Fibroblast of skin of abdomen (primary cell): ENCODE measurements around the gene C2.
"Not testable (repeated sequence)": the region's sequence is repeated elsewhere in the genome, so short reads cannot be mapped to it uniquely, and the experiment has no call there.

Experiments
- DNase-seq: peaks from one replicate; pipeline ENCODE4 v3.0.0-alpha.2; 2013

C2 gene

DNA sequence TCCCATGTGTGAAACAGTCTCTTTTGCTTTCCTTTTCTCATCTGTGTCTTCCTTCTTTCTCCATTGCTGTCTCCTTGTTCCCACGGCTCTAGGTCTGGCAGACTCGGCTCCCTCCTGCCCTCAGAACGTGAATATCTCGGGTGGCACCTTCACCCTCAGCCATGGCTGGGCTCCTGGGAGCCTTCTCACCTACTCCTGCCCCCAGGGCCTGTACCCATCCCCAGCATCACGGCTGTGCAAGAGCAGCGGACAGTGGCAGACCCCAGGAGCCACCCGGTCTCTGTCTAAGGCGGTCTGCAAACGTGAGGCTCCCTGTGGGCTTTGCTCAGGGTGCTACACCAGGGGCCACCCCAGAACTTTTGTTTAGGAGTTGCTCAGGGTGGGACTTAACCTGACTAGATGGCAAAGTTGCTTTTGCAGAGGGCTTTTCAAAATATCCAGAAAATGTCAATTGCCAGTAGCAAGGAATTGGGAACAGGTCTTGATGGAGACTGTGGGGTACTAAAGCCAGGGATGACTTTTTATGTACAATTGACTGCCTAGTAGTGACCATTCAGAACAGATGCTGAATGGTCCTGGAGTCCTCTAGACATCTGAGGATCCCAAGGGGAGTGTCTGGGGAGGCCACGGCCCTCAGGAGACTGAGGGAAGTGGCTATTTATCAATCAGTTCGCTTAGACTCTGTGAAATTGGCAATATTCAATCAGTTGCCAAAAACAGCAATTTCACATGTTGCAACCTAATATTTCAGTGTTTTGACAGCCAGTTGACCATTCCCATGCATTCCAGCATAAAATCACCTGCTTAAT lies 550 bp downstream of the C2 start:
- no peak for DNase-seq

DNA sequence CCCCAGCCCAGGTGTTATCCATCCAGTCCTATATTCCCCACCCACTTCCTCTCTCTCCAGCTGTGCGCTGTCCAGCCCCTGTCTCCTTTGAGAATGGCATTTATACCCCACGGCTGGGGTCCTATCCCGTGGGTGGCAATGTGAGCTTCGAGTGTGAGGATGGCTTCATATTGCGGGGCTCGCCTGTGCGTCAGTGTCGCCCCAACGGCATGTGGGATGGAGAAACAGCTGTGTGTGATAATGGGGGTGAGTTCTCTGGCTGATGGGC lies 1.1 kb downstream of the C2 start:
- no peak for DNase-seq

DNA sequence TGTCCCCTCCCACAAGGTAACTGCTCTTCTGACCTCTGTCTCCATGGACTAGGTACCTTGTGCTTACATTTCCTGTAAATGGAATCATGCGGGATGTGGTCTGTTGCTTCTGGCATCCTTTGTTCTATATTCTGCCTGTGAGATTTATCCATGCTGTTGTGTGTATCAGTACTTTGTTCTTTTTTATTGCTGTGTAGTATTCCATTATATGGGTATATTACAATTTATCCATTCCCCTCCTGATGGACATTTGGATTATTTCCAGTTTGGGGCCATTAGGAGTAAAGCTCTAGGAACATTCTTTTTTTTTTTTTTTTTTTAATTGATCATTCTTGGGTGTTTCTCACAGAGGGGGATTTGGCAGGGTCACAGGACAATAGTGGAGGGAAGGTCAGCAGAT lies 3.4 kb downstream of the C2 start:
- DNase-seq: no peak

DNA sequence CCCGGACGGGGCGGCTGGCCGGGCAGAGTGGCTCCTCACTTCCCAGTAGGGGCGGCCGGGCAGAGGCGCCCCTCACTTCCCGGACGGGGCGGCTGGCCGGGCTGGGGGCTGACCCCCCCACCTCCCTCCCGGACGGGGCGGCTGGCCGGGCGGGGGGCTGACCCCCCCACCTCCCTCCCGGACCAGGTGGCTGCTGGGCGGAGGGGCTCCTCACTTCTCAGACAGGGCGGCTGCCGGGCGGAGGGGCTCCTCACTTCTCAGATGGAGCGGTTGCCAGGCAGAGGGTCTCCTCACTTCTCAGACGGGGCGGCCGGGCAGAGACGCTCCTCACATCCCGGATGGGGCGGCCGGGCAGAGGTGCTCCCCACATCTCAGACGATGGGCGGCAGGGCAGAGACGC lies 4.6 kb downstream of the C2 start:
- DNase-seq: not testable (repeated sequence)

DNA sequence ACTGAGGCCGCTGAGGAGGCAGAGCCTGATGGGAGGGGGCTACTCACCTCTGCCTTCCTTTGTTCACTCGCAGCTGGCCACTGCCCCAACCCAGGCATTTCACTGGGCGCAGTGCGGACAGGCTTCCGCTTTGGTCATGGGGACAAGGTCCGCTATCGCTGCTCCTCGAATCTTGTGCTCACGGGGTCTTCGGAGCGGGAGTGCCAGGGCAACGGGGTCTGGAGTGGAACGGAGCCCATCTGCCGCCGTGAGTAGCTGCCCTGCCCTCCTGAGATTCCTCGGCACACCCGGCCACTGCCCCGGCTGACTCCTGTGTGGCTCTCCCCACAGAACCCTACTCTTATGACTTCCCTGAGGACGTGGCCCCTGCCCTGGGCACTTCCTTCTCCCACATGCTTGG lies 6.0 kb downstream of the C2 start:
- DNase-seq: no peak

DNA sequence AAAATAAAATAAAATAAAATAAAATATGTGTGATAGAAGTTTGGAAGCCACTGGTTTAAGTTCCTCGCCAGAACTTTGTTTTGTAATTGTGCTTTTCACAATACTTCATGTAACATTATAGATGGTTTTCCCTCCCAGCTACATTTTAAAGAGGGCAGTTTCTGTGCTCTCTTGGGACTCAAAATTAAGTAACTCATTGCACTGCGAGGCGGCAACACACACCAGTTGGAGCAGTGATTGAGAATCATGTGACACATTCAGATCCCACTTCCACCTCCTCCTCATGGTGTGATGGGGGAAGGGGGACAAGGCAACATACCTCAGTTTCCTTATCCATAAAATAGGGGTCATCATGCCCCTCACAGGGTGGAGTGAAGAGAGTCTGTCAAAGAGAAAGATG lies 7.5 kb downstream of the C2 start:
- no peak for DNase-seq

DNA sequence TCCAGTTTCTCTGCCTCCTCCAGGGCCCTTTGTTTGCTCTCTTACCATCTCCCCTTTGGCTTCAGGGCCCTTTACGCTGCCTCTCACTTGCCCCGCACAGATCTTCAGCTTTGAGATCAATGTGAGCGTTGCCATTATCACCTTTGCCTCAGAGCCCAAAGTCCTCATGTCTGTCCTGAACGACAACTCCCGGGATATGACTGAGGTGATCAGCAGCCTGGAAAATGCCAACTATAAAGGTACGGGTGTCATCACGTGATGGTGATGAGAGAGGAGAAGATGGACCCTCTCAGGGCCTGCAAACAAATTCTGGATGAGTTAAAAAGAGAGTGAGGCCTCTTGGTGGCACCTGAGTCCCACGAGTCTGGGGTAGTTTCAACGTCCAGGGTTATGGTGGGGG lies 8.3 kb downstream of the C2 start:
- DNase-seq: no peak

DNA sequence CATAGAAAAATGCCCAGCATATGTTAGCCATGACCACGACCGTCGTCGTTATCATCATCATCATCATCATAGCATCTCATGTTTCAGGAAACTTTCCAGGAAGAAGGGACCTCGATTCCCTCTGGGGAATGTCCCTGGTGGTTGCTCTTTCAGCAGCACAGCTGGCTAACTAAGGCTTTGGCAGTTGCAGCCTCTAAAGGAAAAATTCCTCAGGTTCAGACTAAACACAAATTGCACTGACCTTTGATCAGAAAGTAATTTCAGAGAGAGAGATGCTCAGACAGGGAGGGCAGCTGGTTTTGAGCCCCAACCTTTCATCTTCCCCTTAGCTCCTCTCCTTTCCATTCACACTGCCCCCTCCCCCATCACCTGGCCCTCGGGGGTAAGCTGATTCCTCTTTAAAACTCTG lies 12.7 kb downstream of the C2 start:
- DNase-seq: peak; percentile 29

DNA sequence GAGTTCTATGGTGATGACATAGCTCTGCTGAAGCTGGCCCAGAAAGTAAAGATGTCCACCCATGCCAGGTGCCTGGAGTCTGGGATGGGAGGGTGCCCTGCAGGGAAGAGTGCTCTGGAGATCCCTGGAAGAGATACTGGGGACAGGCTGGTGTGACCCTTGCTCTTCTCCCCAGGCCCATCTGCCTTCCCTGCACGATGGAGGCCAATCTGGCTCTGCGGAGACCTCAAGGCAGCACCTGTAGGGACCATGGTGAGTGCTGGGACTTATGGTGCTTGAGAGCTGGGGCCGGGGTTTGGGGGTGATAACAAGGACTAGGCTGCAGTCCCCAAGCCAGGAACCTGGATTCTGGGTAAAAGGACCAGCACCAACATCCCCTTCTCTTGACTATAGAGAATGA lies 16.2 kb downstream of the C2 start:
- DNase-seq: no peak

DNA sequence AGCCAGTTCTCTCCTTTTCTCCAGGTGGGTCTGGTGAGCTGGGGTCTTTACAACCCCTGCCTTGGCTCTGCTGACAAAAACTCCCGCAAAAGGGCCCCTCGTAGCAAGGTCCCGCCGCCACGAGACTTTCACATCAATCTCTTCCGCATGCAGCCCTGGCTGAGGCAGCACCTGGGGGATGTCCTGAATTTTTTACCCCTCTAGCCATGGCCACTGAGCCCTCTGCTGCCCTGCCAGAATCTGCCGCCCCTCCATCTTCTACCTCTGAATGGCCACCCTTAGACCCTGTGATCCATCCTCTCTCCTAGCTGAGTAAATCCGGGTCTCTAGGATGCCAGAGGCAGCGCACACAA lies 17.6 kb downstream of the C2 start:
- no peak for DNase-seq

DNA sequence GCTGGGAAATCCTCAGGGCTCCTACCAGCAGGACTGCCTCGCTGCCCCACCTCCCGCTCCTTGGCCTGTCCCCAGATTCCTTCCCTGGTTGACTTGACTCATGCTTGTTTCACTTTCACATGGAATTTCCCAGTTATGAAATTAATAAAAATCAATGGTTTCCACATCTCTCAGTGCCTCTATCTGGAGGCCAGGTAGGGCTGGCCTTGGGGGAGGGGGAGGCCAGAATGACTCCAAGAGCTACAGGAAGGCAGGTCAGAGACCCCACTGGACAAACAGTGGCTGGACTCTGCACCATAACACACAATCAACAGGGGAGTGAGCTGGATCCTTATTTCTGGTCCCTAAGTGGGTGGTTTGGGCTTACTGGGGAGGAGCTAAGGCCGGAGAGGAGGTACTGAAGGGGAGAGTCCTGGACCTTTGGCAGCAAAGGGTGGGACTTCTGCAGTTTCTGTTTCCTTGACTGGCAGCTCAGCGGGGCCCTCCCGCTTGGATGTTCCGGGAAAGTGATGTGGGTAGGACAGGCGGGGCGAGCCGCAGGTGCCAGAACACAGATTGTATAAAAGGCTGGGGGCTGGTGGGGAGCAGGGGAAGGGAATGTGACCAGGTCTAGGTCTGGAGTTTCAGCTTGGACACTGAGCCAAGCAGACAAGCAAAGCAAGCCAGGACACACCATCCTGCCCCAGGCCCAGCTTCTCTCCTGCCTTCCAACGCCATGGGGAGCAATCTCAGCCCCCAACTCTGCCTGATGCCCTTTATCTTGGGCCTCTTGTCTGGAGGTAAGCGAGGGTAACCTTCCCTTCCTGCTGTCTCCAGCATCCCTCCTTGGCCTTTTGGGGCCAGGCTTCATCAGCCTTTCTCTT lies 18.2 kb downstream of the C2 start, which contains the start of gene CFB:
TSS of gene CFB (plus strand) at position 589 of the 863 bp plus-strand sequence. CDS start at position 716, 127 bp downstream.
- peak; percentile 80 for DNase-seq

DNA sequence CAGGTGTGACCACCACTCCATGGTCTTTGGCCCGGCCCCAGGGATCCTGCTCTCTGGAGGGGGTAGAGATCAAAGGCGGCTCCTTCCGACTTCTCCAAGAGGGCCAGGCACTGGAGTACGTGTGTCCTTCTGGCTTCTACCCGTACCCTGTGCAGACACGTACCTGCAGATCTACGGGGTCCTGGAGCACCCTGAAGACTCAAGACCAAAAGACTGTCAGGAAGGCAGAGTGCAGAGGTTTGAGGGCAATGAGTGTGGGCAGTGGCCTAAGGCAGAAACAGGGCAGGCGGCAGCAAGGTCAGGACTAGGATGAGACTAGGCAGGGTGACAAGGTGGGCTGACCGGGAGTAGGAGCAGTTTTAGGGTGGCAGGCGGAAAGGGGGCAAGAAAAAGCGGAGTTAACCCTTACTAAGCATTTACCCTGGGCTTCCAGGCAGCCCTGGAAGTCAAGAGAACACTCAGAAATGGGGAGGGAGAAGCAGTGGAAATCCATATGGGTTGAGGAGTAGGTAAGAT lies 18.9 kb downstream of the C2 start:
- DNase-seq: no peak

DNA sequence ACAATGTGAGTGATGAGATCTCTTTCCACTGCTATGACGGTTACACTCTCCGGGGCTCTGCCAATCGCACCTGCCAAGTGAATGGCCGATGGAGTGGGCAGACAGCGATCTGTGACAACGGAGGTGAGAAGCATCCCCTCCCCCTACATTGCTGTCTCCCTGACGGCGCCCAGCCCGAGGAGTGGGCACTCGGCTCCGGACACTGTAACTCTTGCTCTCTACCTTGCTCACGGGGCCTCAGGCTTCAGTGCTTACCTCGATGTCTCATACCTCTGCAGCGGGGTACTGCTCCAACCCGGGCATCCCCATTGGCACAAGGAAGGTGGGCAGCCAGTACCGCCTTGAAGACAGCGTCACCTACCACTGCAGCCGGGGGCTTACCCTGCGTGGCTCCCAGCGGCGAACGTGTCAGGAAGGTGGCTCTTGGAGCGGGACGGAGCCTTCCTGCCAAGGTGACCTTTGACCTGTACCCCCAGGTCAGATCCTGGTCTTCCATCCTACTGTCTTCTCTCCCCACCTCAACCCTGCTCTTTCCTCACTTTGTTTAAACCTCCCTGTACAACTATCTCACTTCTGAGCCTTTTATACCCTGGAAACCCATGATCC lies 19.7 kb downstream of the C2 start:
- no peak for DNase-seq

DNA sequence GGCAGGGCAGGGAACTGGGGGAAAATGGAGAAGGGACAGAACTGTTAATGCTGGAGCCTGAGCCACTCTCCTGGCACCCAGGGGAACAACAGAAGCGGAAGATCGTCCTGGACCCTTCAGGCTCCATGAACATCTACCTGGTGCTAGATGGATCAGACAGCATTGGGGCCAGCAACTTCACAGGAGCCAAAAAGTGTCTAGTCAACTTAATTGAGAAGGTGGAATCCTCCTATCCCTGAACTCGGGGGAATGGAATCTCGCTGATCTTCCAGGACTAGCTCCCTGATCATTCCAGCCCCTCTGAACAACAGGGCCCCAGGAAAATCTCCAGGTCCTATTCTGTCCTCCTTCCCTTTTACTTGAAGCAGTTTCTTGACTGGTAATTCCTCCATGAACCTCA lies 20.3 kb downstream of the C2 start:
- DNase-seq: no peak

DNA sequence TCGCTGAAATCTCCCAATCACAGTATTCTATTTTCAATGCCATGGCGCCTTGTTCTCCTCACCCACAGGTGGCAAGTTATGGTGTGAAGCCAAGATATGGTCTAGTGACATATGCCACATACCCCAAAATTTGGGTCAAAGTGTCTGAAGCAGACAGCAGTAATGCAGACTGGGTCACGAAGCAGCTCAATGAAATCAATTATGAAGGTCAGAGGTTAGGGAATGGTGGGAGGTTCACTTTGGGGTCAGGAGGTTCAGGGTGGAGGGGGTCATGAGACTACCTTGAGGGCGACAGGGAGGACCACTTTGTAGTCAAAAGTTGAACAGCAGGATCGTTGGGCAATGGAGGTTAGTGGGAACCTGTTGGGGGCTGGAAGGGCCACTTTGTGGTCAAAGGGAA lies 20.8 kb downstream of the C2 start:
- no peak for DNase-seq

DNA sequence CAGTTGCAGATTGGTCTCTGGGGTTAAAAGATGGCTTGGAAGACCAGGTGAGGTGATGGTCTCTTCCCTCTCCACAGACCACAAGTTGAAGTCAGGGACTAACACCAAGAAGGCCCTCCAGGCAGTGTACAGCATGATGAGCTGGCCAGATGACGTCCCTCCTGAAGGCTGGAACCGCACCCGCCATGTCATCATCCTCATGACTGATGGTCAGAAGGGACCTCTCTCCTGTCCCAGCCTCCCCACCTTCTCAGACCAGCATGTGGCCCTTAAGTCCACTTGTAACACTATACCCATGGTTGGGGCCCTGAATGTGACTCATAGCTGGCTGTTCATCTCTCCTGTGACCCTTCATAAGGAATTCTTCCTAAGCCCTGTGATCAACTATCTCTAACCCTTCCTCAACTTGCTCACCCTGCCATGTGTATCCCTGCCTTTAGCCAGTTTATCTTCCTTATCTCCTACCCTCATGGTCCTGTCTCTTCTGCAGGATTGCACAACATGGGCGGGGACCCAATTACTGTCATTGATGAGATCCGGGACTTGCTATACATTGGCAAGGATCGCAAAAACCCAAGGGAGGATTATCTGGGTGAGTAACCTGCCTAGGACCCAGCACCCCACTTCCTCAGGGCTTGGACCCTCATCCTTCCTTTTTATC lies 21.4 kb downstream of the C2 start:
- DNase-seq: no peak

DNA sequence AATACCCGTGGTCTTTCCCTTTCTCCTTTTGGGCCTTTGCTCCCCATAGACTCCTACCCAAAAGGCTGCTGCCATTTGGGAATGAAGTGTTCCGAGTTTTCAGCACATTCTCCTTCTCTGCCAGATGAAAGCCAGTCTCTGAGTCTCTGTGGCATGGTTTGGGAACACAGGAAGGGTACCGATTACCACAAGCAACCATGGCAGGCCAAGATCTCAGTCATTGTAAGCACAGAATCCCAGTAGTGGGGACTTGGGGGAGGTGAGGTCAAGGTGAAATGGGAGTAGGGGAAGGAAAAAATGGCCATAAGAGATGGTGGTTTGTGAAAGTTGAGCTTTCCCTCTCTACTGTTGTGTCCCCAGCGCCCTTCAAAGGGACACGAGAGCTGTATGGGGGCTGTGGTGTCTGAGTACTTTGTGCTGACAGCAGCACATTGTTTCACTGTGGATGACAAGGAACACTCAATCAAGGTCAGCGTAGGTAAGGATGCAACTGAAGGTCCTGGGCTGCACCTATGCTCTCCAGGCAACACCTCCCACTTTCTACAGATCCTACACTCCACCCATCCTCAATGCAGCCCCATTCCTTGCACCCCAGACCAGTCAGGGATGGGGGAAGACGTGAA lies 22.5 kb downstream of the C2 start:
- DNase-seq: no peak

DNA sequence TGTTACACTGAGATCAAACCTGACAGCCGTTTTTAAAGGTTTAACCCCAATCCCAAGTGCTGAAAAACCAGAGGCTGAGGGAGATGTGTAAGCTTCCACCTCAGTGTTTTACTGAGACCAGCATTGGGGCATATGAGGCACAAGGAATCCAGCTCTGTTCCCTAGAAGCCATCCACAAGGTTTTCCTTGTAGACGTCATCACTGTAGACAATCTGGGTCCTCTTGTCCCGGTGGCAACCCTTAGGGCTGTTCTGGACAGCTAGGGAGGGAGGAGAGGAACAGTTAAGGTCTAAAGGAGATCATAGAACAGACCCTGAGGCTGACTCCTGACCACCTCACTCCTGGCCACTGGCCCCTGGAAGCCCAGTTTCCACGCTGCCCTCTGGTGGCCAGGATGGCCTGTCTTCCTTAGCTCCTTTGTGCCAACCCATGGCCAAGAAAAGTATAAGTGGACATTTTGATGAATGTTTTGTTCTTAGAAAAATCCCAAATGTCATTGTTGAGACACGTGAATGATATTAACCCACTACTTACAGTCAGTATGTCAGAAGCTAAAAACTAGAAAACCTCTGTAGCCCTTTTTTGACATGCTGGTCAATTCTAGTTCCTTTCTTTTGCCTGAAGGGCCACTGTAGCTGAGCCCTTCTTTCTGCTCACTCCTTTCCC lies 24.8 kb downstream of the C2 start:
- DNase-seq: peak; percentile 53

DNA sequence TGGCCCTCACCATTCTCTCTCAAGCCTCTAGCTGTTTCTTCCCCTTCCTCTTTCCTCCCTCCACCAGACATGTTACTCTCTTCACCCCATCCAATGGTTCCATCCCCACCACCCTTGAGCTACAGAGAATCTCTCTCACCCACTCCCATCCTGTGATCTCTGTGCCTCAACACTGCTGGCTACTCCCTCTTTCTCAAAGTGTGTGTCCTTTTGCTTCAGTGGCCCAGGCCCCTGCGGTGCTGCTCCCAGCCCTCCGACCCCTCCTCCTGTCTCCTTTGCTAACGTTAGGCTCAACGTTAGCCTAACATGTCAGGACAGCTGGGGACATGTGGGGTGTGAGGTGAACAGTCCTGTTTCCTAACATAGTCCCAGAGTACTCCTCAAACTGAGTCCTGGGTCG lies 25.4 kb downstream of the C2 start:
- no peak for DNase-seq

DNA sequence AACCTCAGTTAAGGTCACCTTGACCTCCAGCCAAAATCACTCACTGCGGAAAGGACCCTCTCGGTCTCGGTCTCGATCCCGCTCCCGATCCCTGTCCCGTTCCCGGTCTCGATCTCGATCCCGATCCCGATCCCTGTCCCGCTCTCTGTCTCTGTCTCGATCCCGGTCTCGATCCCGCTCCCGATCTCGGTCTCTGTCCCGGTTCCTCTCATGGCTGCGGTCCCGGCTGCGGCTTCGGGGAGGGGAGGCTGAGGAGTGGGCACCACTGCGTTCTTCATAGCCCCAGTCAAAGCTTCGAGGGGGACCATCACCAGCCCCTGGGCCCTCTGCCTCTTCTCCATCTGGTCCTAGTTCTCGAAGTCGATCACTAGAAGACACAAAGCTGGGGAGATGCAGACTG lies 27.0 kb downstream of the C2 start:
- DNase-seq: no peak

DNA sequence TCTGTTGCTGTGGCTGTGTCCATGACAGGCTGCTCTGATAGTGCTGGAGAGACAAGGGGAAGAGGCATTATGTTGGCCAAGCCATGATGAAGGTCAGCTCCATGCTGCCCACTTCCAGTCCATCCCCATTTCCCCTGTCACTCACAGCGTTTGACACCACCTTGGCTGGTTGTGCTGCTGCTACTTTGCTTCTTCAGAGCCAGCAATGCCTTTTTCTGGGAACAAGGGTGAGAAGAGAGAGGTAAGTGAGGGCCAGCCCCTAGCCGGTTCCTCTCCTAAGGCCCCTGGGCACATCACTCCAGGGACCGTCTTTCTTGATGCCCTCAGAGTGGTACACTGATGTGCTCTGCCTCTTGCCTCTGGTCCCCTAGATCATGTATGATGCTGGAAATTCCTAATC lies 29.3 kb downstream of the C2 start:
- no peak for DNase-seq

DNA sequence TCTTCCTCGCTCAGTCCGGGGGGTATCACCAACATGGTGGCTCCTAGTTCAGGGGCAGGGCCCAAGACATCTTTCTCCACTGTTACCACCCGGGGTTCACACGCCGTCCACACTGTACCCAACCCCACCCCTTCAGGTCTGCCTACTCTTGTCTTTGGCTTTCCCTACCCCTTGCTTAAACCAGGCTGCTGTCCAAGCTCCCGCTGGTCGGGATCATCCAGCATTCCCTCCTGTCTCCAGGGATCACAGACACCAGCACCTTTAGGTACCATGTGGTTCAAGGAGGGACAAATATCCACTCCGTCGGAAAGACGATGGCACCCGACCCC lies 30.9 kb downstream of the C2 start:
- DNase-seq: no peak
